Measurements from ENCODE around the gene MDFIC. TPM values are rescaled to one million over a fixed set of nuclear protein-coding genes. Genes with fewer than 3 reads are reported as not detected.

MDFIC gene
- total RNA-seq, 1 donor from 2014 or later, result 49.8 TPM

DNA sequence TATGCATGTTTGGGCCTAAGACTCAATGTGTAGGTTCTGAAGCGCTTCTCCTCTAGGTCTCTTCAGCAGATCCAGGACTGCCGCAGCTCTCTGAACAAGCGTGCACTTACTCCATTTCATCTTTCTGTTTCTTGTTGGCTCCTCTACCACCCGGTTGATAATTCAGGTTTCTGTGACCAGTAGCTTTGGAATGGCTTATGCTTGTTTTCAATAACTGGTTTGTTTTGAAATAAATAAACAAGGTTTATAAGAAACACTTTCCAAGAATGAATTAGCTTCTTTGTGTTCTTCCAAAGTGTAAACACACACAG, 1.5 kb downstream of the MDFIC start:
- DNase-seq (ENCODE audit: low spot score), result no peak
- intact Hi-C loops (cut with DNase I), result loop anchor here (5.0 to 10.0 kb wide), 3 partner anchors 64 to 204 kb away; no protein-coding TSS in a partner anchor

DNA sequence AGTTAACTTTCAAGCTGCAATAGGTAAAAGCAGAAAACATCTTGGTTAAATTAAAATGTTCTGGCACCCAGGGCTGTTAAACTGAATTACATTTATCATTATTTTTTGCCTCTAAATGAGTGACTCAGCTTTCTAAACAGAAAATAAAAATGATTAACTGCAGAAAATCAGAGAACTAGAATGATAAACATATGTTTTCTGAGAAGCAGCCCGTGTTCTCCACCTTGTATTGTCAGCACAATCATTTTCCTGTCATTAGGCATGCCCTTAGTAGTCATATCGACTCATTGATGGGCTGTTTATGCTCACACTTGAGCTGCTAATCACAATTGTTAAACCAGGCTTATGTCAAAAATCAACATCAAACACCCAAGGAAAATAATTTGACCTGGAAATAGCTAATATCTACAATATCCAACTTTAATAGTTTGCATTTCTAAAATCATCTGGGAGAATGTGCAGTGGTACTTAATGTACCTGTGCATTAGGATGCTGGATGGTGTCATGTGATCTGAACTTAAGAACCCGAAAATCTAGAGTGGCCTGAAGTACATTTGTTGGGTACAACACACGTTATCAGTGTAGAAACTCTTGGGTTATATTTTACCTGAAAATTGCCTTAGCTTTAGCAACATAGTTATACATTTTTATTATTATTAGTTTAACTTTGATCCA, 2.3 kb downstream of the MDFIC start:
- intact Hi-C loops (cut with DNase I), result loop anchor here (5.0 to 10.0 kb wide), 3 partner anchors 63 to 203 kb away; no protein-coding TSS in a partner anchor
- no peak for DNase-seq (ENCODE audit: low spot score)

DNA sequence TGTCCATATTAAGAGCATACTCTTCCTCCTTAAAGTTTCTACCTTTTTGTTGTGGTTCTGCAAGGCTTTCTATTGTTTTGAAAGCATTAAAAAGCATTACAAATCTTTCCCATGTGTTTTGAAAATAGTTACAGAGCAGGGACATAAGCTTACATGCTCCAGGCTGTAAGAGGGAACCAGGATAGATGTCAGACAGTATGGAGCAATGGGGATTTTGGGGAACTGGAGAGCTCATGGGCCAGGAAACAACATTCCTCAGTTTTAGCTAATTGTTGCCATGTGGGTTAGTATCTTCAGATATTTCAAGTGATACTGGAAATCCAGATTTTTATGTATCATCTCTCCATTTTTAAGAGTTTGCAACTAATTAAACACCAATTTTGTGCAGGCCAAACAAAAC, 3.5 kb downstream of the MDFIC start:
- no peak for DNase-seq (ENCODE audit: low spot score)
- intact Hi-C loops (cut with DNase I), result loop anchor here (10.0 kb wide), 1 partner anchor 159 kb away; no protein-coding TSS in a partner anchor

DNA sequence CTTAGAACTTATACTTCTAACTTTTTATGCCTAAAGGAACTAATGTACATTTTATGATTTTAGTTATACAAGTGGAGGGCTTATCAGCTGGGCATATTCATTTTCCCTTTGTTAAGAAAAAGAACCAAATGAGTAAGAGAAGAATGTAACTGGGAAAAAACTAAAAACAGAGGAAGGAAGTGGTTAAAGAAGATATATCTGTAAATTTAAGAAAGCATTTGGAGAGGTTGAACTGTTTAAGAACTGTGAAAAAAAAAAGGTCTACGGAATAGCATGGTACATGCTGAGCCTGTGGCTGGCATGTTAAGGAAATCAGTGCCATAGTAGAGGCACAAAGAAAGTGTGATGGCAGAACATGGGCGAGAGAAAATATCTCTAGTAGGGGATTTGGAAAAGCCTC, 6.2 kb downstream of the MDFIC start:
- intact Hi-C loops (cut with DNase I), result loop anchor here (10.0 kb wide), 1 partner anchor 157 kb away; no protein-coding TSS in a partner anchor

DNA sequence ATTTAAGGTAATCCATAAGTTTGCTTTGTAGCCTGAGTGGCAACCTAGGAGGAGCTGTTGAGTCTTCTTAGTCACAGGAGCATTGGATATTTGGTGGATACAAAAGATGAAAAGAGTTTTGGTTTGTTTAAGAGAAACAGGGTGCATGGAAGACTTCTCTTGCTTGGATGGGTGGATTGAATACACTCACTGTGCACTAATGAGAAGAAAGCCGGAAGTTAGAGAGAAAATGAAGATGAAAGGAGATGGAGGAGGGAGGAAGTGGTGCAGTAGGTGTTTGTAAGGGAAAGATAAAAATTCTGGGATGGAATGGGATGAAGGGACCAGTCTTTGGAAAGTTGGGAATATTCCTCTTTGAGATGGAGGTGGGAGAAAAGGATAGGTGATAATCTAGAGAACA, 7.7 kb downstream of the MDFIC start:
- intact Hi-C loops (cut with DNase I), result loop anchor here (10.0 kb wide), 1 partner anchor 155 kb away; no protein-coding TSS in a partner anchor
- no peak for DNase-seq (ENCODE audit: low spot score)

More for the DNA sequence above, 6.2 kb downstream of the MDFIC start:
- no peak for DNase-seq (ENCODE audit: low spot score)

DNA sequence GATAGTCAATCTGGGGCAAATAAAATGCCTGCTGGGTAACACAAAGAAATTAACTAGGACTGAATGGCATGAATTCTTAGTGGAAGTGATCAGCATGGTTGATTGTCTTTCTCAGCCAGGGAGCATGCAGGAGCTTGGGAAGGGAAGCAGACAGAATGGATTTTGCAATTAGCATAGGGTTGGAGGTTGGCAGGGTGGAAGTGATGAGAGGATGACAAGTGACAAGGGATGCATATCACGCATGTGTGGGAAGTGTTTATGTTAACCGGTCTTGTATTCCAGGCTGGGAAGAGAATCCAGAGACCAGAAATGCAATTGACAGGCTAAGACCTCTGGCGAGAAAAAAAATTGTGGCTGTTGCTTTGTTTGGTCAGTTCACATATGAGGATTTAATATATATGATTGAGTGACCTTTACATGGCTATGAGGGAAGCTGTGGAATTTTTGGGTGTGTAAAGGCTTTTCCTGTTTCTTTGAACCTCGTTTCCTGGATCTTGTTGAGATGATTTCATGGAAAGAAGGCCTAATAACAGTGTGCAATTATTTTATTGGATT, 8.3 kb downstream of the MDFIC start:
- no peak for DNase-seq (ENCODE audit: low spot score)
- intact Hi-C loops (cut with DNase I), result loop anchor here (2.0 kb wide), 1 partner anchor 35 kb away; no protein-coding TSS in a partner anchor

DNA sequence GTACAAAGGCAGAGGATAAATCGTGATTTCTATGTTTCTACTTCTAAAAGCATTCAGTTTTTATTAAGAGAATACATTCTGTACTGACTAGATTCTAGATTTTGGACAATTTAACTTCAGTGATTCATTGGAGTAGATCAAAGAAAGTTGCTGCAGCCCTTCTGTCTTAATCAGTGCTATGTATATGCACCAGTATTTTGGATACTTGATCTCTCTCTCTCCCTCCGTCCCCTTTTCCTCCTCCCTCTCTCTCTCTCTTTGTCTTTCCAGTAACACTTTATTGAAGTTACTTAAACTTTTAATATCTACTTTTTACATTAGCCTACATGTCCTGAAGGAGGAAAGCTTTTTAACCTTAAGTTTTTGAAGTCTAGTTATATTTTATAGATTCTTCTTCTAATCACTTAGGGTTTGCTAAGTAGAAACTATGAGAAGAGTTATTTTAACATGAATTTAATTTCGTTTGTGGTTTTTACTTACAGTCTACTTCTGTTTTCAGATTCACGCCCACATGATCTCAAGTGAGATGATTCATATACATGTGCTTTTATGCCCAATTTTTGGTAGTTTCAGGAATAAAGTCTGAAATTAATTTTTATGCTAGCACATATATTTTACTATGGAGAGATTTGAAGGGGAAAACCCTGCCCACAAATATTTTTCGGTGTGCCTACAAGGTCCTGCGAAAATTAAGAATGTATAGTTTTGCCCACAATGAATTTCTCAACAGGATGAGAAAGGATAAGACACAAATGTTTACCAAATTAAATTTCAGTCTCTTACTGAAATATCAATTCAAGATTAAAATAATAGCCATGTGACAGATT, 9.1 kb downstream of the MDFIC start:
- no peak for DNase-seq (ENCODE audit: low spot score)
- intact Hi-C loops (cut with DNase I), result loop anchor here (2.0 kb wide), 1 partner anchor 34 kb away; no protein-coding TSS in a partner anchor

DNA sequence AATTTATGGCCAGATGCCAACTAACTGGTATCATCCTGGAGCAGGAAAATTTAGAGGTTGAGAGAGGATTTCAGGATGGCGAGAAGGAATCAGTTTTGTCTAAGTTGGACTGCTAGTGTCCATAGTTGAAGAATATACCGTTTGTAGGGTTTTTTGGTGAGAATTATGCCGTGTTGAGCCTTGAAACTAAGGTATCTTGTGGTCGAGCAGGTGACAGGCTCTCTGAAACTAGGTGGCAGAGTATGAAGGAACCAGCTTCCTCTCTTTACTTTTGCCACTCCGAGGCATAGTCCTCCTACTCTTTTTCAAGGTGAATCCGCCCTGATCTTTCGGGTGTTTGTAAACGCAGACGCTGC, 9.7 kb downstream of the MDFIC start:
- intact Hi-C loops (cut with DNase I), result loop anchor here (2.0 kb wide), 1 partner anchor 33 kb away; no protein-coding TSS in a partner anchor
- no peak for DNase-seq (ENCODE audit: low spot score)

DNA sequence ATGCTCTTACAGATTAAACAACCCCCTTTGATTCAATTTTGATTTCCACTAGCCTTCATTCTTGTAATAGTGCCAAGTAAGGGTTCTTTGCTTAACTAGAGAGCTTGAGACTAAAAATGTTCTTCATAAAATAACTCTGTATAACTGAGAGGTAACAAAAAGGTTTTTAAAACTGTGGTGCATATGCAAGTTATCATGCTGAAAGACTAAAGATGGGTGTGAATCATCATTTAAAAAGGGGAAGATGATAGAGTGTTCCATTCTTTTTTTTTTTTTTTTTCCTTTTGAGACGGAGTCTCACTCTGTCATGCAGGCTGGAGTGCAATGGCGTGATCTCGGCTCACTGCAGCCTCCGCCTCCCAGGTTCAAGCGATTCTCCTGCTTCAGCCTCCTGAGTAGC, 11.1 kb downstream of the MDFIC start:
- intact Hi-C loops (cut with DNase I), result no loop called here

DNA sequence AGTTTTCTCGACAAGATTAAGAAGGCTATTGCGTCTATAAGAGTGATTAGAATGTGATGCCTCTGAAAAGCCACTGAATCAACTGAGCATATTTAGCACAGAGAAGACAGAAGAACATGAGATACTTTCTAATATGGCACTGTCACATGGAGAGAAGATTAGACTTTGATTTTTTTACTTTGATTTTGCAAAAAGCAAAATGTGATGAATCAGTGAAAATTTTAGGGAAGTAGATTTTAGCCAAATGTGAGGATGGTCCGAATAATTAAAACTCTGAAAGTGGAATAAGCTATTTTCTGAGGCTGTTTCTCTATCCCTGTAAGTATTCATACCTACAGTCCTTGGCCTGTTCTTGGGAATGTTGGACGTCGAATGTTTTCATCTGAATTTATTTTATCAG, 11.8 kb downstream of the MDFIC start:
- no peak for DNase-seq (ENCODE audit: low spot score)
- intact Hi-C loops (cut with DNase I), result no loop called here

More for the DNA sequence above, 11.1 kb downstream of the MDFIC start:
- DNase-seq (ENCODE audit: low spot score), result no peak

DNA sequence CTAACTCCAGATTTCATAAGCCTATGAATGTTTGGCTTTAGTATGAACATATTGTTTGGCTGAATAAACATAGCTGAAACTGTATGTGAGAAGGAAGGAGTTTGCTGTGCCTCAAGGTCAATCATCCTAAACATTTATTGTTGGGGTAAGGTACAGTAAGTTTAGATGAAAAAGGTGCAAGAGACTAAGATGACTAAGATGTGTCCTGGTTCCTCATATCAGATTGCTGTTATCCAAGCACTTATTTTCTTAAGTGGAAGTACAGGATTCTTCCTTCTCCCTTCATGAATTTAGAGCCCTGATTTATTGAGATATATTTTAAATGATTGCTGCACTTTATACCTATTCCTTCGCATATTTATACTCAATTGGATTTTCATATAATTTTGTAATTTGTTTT, 12.2 kb downstream of the MDFIC start:
- no peak for DNase-seq (ENCODE audit: low spot score)
- intact Hi-C loops (cut with DNase I), result no loop called here

DNA sequence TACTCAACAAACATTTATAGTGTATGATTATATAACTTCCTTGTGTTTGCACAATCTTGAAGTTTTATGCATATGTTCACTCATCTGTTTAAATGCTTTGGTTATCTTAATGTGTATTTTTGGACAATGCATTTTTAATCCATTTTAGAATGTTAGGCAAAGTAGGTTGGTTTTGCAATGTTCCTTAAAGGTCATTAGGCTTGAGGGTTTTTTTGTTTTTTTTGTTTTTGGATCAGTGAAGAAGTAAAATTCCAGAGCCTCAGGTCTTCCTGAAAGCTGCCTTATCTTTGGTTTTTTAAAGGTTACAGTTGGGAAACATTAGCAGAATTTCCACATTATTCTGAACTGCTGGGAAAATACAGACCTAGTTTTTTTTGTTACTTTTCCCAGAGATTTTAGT, 12.8 kb downstream of the MDFIC start:
- DNase-seq (ENCODE audit: low spot score), result no peak
- intact Hi-C loops (cut with DNase I), result no loop called here

DNA sequence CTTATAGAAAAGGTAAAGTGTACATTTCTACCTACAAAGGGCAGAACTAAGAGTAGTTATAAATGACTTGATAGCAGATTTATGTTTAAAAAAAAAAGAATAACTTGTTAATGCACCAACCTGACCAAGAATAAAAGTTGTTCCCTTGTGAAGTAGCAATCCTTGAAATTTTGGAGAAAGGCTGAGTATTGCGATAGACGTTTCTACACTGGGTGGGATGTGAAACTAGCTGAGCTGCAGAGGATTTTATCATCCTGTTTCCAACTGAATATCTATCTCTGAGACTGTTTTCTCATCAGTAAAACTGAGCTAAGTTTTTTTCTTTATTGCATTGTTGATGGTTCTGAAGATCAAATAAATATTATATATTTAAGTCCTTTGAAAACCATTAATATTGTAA, 14.6 kb downstream of the MDFIC start:
- DNase-seq (ENCODE audit: low spot score), result no peak
- intact Hi-C loops (cut with DNase I), result no loop called here

DNA sequence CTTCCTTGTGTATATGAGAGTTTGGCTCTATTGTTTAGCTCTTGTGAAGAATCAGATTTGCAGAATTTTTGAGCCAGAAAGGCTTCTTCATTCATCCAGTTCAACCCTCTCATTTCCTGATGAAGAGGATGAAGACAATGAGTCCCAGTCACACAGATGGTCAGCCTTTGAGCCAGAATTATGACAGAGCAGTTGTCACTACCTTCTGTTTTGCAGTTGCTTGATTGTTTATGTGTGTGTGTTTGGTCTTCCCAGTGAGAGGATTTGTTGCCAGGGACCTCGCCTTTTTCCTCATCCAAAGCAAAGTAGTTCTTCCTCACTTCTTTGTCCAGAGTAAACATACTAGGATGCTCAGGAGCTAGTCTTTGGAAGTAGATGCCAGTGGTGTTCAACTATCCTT, 15.6 kb downstream of the MDFIC start:
- intact Hi-C loops (cut with DNase I), result no loop called here
- DNase-seq (ENCODE audit: low spot score), result no peak

DNA sequence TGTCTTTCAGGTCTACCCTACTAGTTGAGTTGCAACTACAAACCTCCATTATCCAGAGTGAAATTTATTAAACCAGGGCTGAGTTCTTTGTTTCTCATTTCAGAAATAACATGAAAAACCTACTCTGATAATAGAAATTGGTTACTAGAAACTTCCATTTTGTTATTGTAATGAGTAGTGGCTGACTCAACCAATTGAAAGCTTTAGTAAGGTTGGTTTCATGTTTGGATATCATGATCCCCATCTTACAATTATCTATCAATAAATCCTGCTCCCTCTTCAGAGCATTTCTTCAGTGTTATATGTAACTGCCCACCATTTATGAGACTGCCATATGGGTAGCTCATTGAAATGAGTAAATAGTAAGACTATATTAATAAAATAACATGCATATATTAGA, 16.9 kb downstream of the MDFIC start:
- intact Hi-C loops (cut with DNase I), result no loop called here
- no peak for DNase-seq (ENCODE audit: low spot score)

DNA sequence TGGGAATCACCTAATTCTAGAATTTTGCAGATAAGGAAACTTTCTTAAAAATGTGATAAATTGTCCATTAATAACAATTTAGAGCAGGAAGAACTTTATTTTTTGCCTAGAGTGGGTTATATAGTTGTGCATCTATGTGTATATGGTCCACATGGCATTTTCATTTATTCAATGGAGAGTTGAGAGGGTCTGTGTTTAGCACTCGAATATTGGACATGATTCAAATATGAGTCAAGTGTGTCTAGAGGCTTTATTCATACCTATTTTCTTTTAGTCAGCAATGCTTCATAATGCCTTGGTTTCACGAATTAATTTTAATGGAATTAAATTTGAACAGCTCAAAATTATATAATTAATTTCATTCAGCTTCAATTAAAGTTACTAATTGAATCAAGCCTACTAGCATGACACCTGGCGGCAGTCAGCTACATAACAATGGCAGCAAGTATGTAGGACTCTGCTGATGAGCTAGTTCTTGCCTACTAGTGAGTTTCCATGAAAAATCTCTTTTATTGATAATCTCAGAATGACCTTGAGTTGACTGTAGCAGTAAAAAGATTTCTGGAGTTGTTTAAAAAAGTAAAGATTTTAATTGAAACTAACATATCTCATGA, 17.7 kb downstream of the MDFIC start:
- DNase-seq (ENCODE audit: low spot score), result no peak
- intact Hi-C loops (cut with DNase I), result no loop called here

DNA sequence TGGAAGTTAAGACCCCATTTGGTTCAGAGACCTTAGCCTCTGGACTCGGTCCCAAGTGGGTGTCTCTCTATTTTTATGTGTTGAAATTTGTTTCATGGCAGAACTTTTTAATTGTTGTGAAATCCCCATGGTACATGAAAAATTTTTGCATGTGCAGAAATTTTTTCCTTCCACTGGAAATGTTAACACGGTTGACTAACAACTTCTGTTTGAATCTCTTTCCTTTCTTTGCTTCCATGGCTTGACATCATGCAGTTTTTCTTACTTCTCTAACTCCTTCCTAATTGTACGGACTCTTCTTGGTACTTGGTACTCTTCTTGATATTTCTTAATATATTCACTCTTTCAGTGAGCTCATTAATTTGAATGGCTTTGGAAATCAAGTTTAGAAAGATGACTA, 18.3 kb downstream of the MDFIC start:
- intact Hi-C loops (cut with DNase I), result no loop called here
- DNase-seq (ENCODE audit: low spot score), result no peak

DNA sequence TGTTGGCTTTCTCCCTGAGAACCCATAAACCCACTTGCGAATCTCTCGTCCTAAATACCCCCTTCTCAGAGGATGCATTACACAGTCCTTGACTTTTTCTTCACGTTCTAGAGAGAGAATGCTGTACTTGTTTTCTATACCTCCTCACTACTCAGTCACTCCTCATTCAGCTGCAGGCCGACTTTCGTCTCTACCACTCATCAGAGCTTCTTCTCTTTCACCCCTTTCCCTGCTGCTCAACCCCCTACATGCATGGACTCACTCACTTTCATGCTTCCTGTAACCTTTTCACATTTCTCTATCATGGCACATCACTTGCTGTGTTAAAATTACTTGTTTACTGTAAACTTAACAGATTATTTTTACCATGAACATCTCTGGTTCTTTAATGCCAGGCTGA, 19.8 kb downstream of the MDFIC start:
- intact Hi-C loops (cut with DNase I), result no loop called here
- no peak for DNase-seq (ENCODE audit: low spot score)

DNA sequence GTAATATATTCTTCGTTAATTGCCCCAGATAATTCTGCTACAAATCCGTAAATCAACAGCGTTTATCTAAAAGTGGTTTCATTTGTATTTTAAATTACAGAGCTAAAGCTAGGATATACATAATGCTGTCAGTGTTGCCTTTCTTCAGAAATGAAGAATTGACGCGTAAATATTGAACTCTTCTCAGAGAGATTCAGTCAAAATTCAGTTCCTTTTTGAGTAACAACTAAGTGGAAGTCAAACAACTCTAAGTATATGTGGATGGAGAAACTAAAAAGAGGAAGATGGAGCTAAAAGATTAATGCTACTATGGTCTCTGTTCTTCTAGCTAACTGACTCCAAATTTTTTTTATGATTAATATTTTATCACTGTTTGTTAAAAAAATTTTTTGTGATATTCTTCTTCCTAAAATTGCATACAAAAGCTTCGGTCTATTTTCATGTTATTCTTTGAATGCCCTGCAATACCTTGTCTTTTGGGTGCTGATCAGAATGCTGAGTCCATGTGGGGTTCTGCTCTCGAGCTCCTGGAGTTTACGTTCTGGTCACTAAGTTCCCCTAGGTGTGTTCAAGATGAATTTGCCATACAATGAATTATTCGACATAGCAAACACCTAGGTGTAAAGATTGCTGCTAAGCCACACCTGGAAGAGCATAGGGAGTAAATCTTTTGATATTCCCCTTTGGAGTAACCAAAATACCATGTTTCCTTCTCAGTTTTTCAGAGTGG, 20.7 kb downstream of the MDFIC start:
- intact Hi-C loops (cut with DNase I), result no loop called here
- no peak for DNase-seq (ENCODE audit: low spot score)

DNA sequence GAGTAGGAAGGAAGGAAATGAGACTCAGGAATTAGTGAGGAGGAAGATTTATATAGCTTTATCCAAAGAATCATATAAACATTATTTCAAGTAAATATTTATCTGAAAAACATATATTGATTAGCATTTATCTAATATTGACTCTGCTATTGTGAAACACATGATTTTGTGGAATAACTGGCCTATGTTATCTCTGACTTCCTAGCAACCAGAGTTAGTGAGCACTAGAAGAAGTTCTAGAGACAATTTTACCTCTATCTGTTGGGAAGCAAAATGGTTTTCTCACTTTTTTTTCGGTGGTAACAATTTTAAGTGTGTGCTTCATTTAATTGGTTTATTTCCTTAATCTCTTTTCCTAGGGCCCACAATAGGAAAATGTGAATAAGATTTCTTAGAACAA, 21.6 kb downstream of the MDFIC start:
- intact Hi-C loops (cut with DNase I), result no loop called here
- DNase-seq (ENCODE audit: low spot score), result no peak

All from cardiac septum (tissue), 1 donor.